ENCODE measurements around the gene CDYL2. TPM values are rescaled to one million over a fixed set of nuclear protein-coding genes. Genes with fewer than 3 reads are reported as not detected.

CDYL2 gene
- total and polyA plus RNA-seq, 8 donors = 0.60 to 7.3 (median 1.7) TPM

DNA sequence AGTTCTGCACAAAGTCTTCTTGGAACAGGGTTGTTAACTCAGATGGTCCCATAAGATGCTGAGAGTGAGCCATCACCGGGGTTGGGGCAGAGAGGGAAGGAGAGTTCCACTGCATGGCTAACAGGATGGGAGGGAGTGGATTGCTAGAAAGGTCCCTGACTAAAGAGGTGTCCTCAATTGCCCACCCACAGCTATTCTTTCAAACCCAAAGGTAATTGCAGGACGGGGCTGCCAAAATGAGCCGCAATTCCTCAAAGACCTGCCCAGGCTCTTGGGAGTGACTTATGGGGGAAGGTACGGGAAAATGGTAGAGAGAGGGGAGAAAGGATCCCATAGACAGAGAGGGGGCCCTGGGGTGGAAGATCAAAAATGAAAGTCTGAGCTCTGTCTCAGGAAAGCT is 203.2 kb downstream of the CDYL2 start:
- WGBS, 5 donors = 93 to 98% (median 97%) methylated on average over 4 of the region's 4 CpGs
- TF ChIP-seq EP300 (IDR thresholded peaks at IDR 0.05) (no peak), POLR2AphosphoS5 (IDR thresholded peaks at IDR 0.05) (no peak), POLR2A (IDR thresholded peaks at IDR 0.05) (no peak)
- TF ChIP-seq, protein P1, sequence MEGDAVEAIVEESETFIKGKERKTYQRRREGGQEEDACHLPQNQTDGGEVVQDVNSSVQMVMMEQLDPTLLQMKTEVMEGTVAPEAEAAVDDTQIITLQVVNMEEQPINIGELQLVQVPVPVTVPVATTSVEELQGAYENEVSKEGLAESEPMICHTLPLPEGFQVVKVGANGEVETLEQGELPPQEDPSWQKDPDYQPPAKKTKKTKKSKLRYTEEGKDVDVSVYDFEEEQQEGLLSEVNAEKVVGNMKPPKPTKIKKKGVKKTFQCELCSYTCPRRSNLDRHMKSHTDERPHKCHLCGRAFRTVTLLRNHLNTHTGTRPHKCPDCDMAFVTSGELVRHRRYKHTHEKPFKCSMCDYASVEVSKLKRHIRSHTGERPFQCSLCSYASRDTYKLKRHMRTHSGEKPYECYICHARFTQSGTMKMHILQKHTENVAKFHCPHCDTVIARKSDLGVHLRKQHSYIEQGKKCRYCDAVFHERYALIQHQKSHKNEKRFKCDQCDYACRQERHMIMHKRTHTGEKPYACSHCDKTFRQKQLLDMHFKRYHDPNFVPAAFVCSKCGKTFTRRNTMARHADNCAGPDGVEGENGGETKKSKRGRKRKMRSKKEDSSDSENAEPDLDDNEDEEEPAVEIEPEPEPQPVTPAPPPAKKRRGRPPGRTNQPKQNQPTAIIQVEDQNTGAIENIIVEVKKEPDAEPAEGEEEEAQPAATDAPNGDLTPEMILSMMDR (IDR thresholded peaks at IDR 0.05) = no peak

DNA sequence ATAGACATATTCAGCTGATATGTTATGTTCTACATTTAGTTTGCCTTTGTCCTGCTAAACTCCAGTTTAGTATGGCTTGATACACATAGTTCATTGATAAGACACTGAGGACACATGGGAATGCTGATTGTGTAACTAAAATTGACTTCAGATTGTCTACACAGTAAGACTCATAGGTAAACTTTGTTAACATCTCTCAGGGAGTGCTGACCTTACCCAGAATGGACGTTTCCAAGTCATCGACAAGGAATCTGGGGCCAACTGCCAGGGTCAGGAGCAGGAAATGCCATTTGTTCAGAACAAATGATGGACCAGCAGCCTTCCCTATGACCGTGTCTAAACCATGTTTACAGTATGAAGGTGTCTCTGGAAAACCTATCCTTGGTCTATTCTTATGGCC is 204.9 kb downstream of the CDYL2 start:
- no peak overlapping the region for H3K27ac ChIP-seq
- no peaks in the 10 kb centered on the region for H3K27me3 ChIP-seq
- WGBS, 5 donors = 38 to 65% (median 54%) methylated on average over 3 of the region's 3 CpGs
- intact Hi-C loops (cut with DNase I; ENCODE audit: low total_unique reads) = no loop called here
- no peaks in the 10 kb centered on the region for H3K4me1 ChIP-seq
- no peak for TF ChIP-seq EP300 (IDR thresholded peaks at IDR 0.05)
- TF ChIP-seq POLR2A (IDR thresholded peaks at IDR 0.05) = no peak
- no peak for TF ChIP-seq POLR2AphosphoS5 (IDR thresholded peaks at IDR 0.05)
- no peak for DNase-seq
- no peaks in the 10 kb centered on the region for H3K9me3 ChIP-seq
- peaks cover 0 to 7% (median 3%) of the 10 kb centered on the region in 4 donors for H3K36me3 ChIP-seq
- H3K4me3 ChIP-seq = no peak overlapping the region

More for the DNA sequence above, 203.2 kb downstream of the CDYL2 start:
- H3K27me3 ChIP-seq = no peaks in the 10 kb centered on the region
- DNase-seq = no peak
- H3K4me3 ChIP-seq = no peak overlapping the region
- H3K36me3 ChIP-seq = peaks cover 0 to 15% (median 5%) of the 10 kb centered on the region in 4 donors
- H3K27ac ChIP-seq = no peak overlapping the region
- intact Hi-C loops (cut with DNase I; ENCODE audit: low total_unique reads) = no loop called here
- no peaks in the 10 kb centered on the region for H3K9me3 ChIP-seq
- H3K4me1 ChIP-seq = no peaks in the 10 kb centered on the region

DNA sequence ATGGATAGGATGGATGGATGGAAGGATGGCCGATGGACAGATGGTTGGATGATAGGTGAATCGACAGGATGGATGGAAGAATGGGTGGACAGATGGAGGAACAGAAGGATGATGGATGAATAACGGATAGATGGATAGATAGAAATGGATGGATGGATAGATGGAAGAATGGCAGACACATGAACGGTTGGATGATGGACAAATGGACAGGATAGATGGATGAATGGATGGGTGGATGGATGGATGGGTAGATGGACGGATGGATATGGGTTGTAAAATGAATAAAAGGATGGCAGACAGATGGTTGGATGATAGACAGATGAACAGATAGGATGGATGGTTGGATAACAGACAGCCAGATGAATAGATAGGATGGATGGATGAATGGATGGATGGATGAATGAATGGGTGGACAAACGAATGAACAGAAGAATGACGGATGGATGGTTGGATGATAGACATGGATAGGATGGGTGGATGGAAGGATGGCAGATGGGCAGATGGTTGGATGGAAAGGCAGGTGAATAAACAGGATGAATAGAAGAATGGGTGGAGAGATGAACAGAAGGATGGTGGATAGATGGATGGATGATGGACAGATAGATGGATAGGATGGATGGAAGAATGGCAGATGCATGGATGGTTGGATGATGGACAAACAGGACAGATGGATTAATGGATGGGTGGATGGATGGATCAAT is 207.7 kb downstream of the CDYL2 start:
- H3K9me3 ChIP-seq = no peaks in the 10 kb centered on the region
- H3K36me3 ChIP-seq = no peaks in the 10 kb centered on the region
- H3K27me3 ChIP-seq = peaks cover 0 to 5% (median 0%) of the 10 kb centered on the region in 3 donors
- H3K27ac ChIP-seq = no peak overlapping the region
- no peaks in the 10 kb centered on the region for H3K4me1 ChIP-seq
- 83 to 93% (median 90%) methylated on average over 7 of the region's 7 CpGs for WGBS, 5 donors
- intact Hi-C loops (cut with DNase I; ENCODE audit: low total_unique reads) = no loop called here
- TF ChIP-seq POLR2AphosphoS5 (IDR thresholded peaks at IDR 0.05) (no peak), EP300 (IDR thresholded peaks at IDR 0.05) (no peak), POLR2A (IDR thresholded peaks at IDR 0.05) (no peak)
- TF ChIP-seq, protein P1 (IDR thresholded peaks at IDR 0.05) = no peak
- DNase-seq = no peak
- H3K4me3 ChIP-seq = no peak overlapping the region

DNA sequence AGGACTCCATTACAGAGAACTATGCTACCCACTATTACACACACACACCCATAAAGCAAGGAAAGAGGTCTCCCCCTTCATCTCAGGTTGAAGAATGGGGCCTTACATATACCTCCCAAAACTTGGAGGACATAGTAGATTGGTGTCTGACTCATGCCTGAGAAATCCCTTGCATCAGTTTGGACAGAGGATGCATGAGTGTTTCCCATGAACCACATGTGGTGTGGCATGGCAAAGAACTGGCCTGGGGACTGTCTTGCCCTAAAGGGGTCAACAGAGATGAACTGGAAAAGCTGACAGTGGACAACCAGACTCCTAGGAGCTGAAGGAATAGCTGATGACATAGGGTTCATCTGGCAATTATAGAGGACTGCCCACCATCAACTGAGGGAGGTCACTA is 209.6 kb downstream of the CDYL2 start:
- TF ChIP-seq EP300 (IDR thresholded peaks at IDR 0.05) (no peak), POLR2A (IDR thresholded peaks at IDR 0.05) (no peak)
- TF ChIP-seq, protein P1 (IDR thresholded peaks at IDR 0.05) = no peak
- Histone ChIP-seq H3K4me3 (no peak overlapping the region), H3K36me3 (no peaks in the 10 kb centered on the region), H3K9me3 (no peaks in the 10 kb centered on the region), H3K27me3 (peaks cover 0 to 5% (median 0%) of the 10 kb centered on the region in 3 donors), H3K4me1 (no peaks in the 10 kb centered on the region), H3K27ac (no peak overlapping the region)
- intact Hi-C loops (cut with DNase I; ENCODE audit: low total_unique reads) = no loop called here
- DNase-seq = no peak

DNA sequence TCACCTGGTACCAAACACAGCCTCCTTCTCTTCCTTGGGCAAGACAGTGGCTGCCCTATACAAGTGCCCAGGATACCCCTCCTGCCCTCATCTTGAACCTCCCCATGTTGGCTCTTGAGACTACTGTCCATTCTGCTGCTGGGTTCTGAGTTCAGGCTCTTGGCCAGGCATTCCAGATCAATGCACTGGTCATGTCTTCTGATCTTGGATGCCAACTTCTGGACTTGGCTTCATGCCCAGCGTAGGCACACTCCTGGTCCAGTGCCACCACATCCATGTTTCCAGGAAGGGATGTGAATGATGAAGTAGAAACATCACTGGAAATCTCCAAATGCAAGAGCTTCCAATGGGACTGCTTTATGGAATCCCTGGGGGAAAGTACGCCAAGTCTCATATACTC is 212.1 kb downstream of the CDYL2 start:
- intact Hi-C loops (cut with DNase I; ENCODE audit: low total_unique reads) = no loop called here
- WGBS, 5 donors = 84 to 91% (median 90%) methylated on average over 2 of the region's 2 CpGs
- no peak for TF ChIP-seq POLR2A (IDR thresholded peaks at IDR 0.05)
- no peak for TF ChIP-seq EP300 (IDR thresholded peaks at IDR 0.05)
- TF ChIP-seq, protein P1 (IDR thresholded peaks at IDR 0.05) = no peak
- no peak for TF ChIP-seq POLR2AphosphoS5 (IDR thresholded peaks at IDR 0.05)

More for the DNA sequence above, 212.1 kb downstream of the CDYL2 start:
- no peak for DNase-seq
- peaks cover 0 to 5% (median 0%) of the 10 kb centered on the region in 3 donors for H3K27me3 ChIP-seq
- H3K27ac ChIP-seq = no peak overlapping the region
- no peaks in the 10 kb centered on the region for H3K36me3 ChIP-seq
- H3K4me1 ChIP-seq = no peaks in the 10 kb centered on the region
- H3K9me3 ChIP-seq = no peaks in the 10 kb centered on the region
- H3K4me3 ChIP-seq = no peak overlapping the region

All from stomach (tissue), 9 donors.